ENCODE results near the gene PFN1.
A peak's percentile ranks its signal among the peaks of the same experiment; 100 is the strongest.
"Not testable (repeated sequence)": the region's sequence is repeated elsewhere in the genome, so short reads cannot be mapped to it uniquely, and the experiment has no call there.

PFN1 gene

GRCh38 chr17:4945176-4945943 is 3.0 kb downstream of the PFN1 start:
- no peak for DNase-seq

- no peak for DNase-seq
These were observed 3.7 kb downstream of the PFN1 start for GRCh38 chr17:4944554-4945175.

- DNase-seq, result no peak
These were observed 4.2 kb downstream of the PFN1 start for GRCh38 chr17:4944163-4944553.

- DNase-seq, result no peak
These were observed 5.4 kb downstream of the PFN1 start for GRCh38 chr17:4942760-4943508.

- no peak for DNase-seq
These were observed 7.1 kb downstream of the PFN1 start for GRCh38 chr17:4941319-4941610.

- DNase-seq, result no peak
These were observed 7.6 kb downstream of the PFN1 start for GRCh38 chr17:4940555-4941318.

GRCh38 chr17:4939796-4940554 is 8.4 kb downstream of the PFN1 start, which contains the start of the genes RNF167 and SLC25A11:
Gene RNF167, plus strand, starts transcription at chr17:4940268. Its CDS starts 642 bp downstream, at chr17:4940910.
Gene SLC25A11, minus strand, starts transcription at chr17:4940046. Its CDS starts 136 bp downstream, at chr17:4939910.
- DNase-seq, result peak; percentile 99

GRCh38 chr17:4939546-4939795 is 8.9 kb downstream of the PFN1 start:
- no peak for DNase-seq

GRCh38 chr17:4938688-4939545 is 9.4 kb downstream of the PFN1 start:
- no peak for DNase-seq

- DNase-seq, result no peak
These were observed 10.2 kb downstream of the PFN1 start for GRCh38 chr17:4938069-4938491.

- DNase-seq, result no peak
These were observed 10.8 kb downstream of the PFN1 start for GRCh38 chr17:4937553-4937952.

- DNase-seq, result no peak
These were observed 11.9 kb downstream of the PFN1 start for GRCh38 chr17:4936436-4936835.

GRCh38 chr17:4935650-4936049 is 12.7 kb downstream of the PFN1 start:
- DNase-seq, result no peak

- DNase-seq, result peak; percentile 19
These were observed 14.0 kb downstream of the PFN1 start for GRCh38 chr17:4934173-4934979.

- DNase-seq, result no peak
These were observed 14.7 kb downstream of the PFN1 start for GRCh38 chr17:4933646-4934045.

GRCh38 chr17:4932756-4933155 is 15.6 kb downstream of the PFN1 start:
- no peak for DNase-seq

- no peak for DNase-seq
These were observed 16.4 kb downstream of the PFN1 start, which contains the start of gene GP1BA for GRCh38 chr17:4931963-4932362. Gene GP1BA, plus strand, starts transcription at chr17:4932277. Its CDS starts 328 bp downstream, at chr17:4932605.

GRCh38 chr17:4928881-4929280 is 19.4 kb downstream of the PFN1 start:
- no peak for DNase-seq

- not testable (repeated sequence) for DNase-seq
These were observed 21.6 kb downstream of the PFN1 start for GRCh38 chr17:4926577-4927335.

GRCh38 chr17:4921320-4921719 is 27.0 kb downstream of the PFN1 start:
- no peak for DNase-seq

All from NCI-H1105 (cell line).